Measurements from ENCODE around the gene PCBP3. TPM values are rescaled to one million over a fixed set of nuclear protein-coding genes. Genes with fewer than 3 reads are reported as not detected.

Gene PCBP3
- polyA plus RNA-seq, 1 donor (not counting 4 experiments of a cell fraction or from before 2014, with no cell fraction given), result 0.25 TPM

GRCh38 chr21:45854690-45855247 lies 211.2 kb downstream of the PCBP3 start:
- no peak overlapping the region for H3K9ac ChIP-seq (ENCODE audit: control insufficient read depth, extremely low read depth, insufficient read depth, low read length)
- H2AFZ ChIP-seq (ENCODE audit: control insufficient read depth, low read length), result peak overlapping the region; percentile 79
- dilution Hi-C loops (cut with MboI; ENCODE audit: extremely low pct_ligation_motif_present, low sequenced_read_pairs), result no loop called here

DNA sequence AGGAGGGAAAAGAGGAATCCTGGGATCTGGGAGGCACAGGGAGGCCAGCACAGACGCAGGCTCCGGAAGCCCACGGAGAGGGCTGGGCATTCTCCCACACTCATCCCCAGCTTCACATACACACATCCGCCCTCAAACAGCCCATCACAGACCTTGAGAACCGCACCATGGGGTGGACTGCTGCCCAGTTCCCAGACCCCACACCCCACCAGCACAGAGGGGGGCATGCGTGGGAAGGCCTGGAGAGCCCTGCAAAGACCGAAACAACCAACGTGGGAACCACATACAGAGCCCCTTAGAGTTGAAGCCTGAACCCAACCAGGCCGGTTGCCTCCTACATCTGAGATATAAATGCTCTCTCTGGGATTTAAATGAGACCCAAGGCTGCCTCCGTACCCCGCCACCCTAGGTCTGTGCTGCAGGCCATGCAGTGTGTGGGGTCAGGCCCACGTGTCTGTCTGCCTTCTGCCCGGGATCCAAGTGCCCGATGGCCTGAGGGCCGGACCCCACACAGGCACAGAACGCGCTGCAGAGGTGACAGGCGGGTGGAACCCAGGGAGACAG lies 211.8 kb downstream of the PCBP3 start:
- dilution Hi-C loops (cut with MboI; ENCODE audit: extremely low pct_ligation_motif_present, low sequenced_read_pairs), result no loop called here
- Histone ChIP-seq H3K9me3 (ENCODE audit: control insufficient read depth, low read depth, low read length) (no peaks in the 10 kb centered on the region), H3K36me3 (ENCODE audit: control insufficient read depth in 2 of 2, extremely low read depth in 1 of 2, insufficient read depth in 2 of 2, low read length in 2 of 2) (no peaks in the 10 kb centered on the region), H3K9me1 (ENCODE audit: control insufficient read depth, extremely low read depth, insufficient read depth, low read length) (no peaks in the 10 kb centered on the region), H4K20me1 (ENCODE audit: control insufficient read depth, extremely low read depth, insufficient read depth, low read length) (no peaks in the 10 kb centered on the region), H3K4me2 (ENCODE audit: control insufficient read depth, extremely low read depth, insufficient read depth, low read depth, low read length) (no peak overlapping the region), H3K79me2 (ENCODE audit: control insufficient read depth, insufficient read depth, low read length) (no peaks in the 10 kb centered on the region), H3K9ac (ENCODE audit: control insufficient read depth, extremely low read depth, insufficient read depth, low read length) (no peak overlapping the region), H3K27ac (ENCODE audit: control insufficient read depth, insufficient read depth, low read length) (no peak overlapping the region), H3K4me3 (ENCODE audit: control insufficient read depth in 2 of 3, extremely low read depth in 1 of 3, insufficient read depth in 2 of 3, low read depth in 1 of 3, low read length in 3 of 3) (no peak overlapping the region), H2AFZ (ENCODE audit: control insufficient read depth, low read length) (no peak overlapping the region), H3K4me1 (ENCODE audit: control insufficient read depth, extremely low read depth, insufficient read depth, low read length) (peaks cover 15% of the 10 kb centered on the region), H3K27me3 (ENCODE audit: control insufficient read depth, extremely low read depth, insufficient read depth, low read length) (no peaks in the 10 kb centered on the region)
- TF ChIP-seq EZH2 (IDR thresholded peaks at IDR 0.05; ENCODE audit: low read length), result no peak
- TF ChIP-seq, protein P1, sequence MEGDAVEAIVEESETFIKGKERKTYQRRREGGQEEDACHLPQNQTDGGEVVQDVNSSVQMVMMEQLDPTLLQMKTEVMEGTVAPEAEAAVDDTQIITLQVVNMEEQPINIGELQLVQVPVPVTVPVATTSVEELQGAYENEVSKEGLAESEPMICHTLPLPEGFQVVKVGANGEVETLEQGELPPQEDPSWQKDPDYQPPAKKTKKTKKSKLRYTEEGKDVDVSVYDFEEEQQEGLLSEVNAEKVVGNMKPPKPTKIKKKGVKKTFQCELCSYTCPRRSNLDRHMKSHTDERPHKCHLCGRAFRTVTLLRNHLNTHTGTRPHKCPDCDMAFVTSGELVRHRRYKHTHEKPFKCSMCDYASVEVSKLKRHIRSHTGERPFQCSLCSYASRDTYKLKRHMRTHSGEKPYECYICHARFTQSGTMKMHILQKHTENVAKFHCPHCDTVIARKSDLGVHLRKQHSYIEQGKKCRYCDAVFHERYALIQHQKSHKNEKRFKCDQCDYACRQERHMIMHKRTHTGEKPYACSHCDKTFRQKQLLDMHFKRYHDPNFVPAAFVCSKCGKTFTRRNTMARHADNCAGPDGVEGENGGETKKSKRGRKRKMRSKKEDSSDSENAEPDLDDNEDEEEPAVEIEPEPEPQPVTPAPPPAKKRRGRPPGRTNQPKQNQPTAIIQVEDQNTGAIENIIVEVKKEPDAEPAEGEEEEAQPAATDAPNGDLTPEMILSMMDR (optimal IDR thresholded peaks at IDR 0.05 in 1 of 3, IDR thresholded peaks at IDR 0.05 in 1 of 3, conservative IDR thresholded peaks at IDR 0.05 in 1 of 3; ENCODE audit: extremely low read depth in 1 of 3, insufficient read depth in 2 of 3, low read length in 3 of 3), result no peak
- DNase-seq (ENCODE audit: low read depth, low spot score), result no peak
- no peak for FAIRE-seq

More at GRCh38 chr21:45854690-45855247, 211.2 kb downstream of the PCBP3 start:
- Histone ChIP-seq H3K4me2 (ENCODE audit: control insufficient read depth, extremely low read depth, insufficient read depth, low read depth, low read length) (peak overlapping the region; percentile 60), H3K27ac (ENCODE audit: control insufficient read depth, insufficient read depth, low read length) (peak overlapping the region; percentile 20), H4K20me1 (ENCODE audit: control insufficient read depth, extremely low read depth, insufficient read depth, low read length) (no peaks in the 10 kb centered on the region), H3K79me2 (ENCODE audit: control insufficient read depth, insufficient read depth, low read length) (no peaks in the 10 kb centered on the region), H3K9me3 (ENCODE audit: control insufficient read depth, low read depth, low read length) (no peaks in the 10 kb centered on the region), H3K4me3 (ENCODE audit: control insufficient read depth in 2 of 3, extremely low read depth in 1 of 3, insufficient read depth in 2 of 3, low read depth in 1 of 3, low read length in 3 of 3) (peak overlapping the region in 1 of 3 experiments; percentile 13), H3K27me3 (ENCODE audit: control insufficient read depth, extremely low read depth, insufficient read depth, low read length) (no peaks in the 10 kb centered on the region), H3K36me3 (ENCODE audit: control insufficient read depth in 2 of 2, extremely low read depth in 1 of 2, insufficient read depth in 2 of 2, low read length in 2 of 2) (no peaks in the 10 kb centered on the region), H3K9me1 (ENCODE audit: control insufficient read depth, extremely low read depth, insufficient read depth, low read length) (no peaks in the 10 kb centered on the region), H3K4me1 (ENCODE audit: control insufficient read depth, extremely low read depth, insufficient read depth, low read length) (peaks cover 15% of the 10 kb centered on the region)
- DNase-seq (ENCODE audit: low read depth, low spot score), result no peak
- FAIRE-seq, result no peak
- TF ChIP-seq, protein P1 (optimal IDR thresholded peaks at IDR 0.05 in 1 of 3, IDR thresholded peaks at IDR 0.05 in 1 of 3, conservative IDR thresholded peaks at IDR 0.05 in 1 of 3; ENCODE audit: extremely low read depth in 1 of 3, insufficient read depth in 2 of 3, low read length in 3 of 3), result no peak
- no peak for TF ChIP-seq EZH2 (IDR thresholded peaks at IDR 0.05; ENCODE audit: low read length)
